Esophagus (tissue), 2 donors: Measurements from ENCODE around the gene TMEM81. TPM values are rescaled to one million over a fixed set of nuclear protein-coding genes. Genes with fewer than 3 reads are reported as not detected.

Source experiments
- H3K27ac ChIP-seq, 2 donors: one replicate each; pipeline ENCODE4 v1.5.1; 2013; ENCODE audit warnings: low read depth in 2 of 2, mild to moderate bottlenecking in 2 of 2, inconsistent platforms in 1 of 2, low read length in 1 of 2, moderate library complexity in 1 of 2
- H3K27me3 ChIP-seq, 2 donors: one replicate each; pipeline ENCODE4 v1.6.1; 2013; ENCODE audit warnings: low read length in 2 of 2, control low read depth in 1 of 2, mild to moderate bottlenecking in 1 of 2; ENCODE audit not compliant: insufficient read depth in 2 of 2, control insufficient read depth in 1 of 2
- H3K36me3 ChIP-seq, 2 donors: one replicate each; pipeline ENCODE4 v1.6.1; 2013; ENCODE audit warnings: low read length in 1 of 2; ENCODE audit not compliant: control insufficient read depth in 2 of 2, insufficient read depth in 2 of 2
- H3K4me1 ChIP-seq, 2 donors: one replicate each; pipeline ENCODE4 v1.6.1; 2013; ENCODE audit warnings: low read length in 1 of 2; ENCODE audit not compliant: control insufficient read depth in 2 of 2, insufficient read depth in 2 of 2
- H3K4me3 ChIP-seq, 2 donors: one replicate each; pipeline ENCODE4 v1.5.1; 2013; ENCODE audit warnings: low read length in 2 of 2, mild to moderate bottlenecking in 2 of 2, low read depth in 1 of 2, moderate library complexity in 1 of 2
- H3K9me3 ChIP-seq, 2 donors: one replicate each; pipeline ENCODE4 v1.6.1; 2013; ENCODE audit warnings: mild to moderate bottlenecking in 2 of 2, low read depth in 1 of 2, low read length in 1 of 2, moderate library complexity in 1 of 2; ENCODE audit not compliant: control insufficient read depth in 2 of 2, insufficient read depth in 1 of 2
- WGBS, 2 donors: extraction: QIAGEN DNeasy Blood & Tissue Kit; methylation state at CpG; one replicate each; pipeline ENCODE4 v1.1.7; 2013; 5-methylcytosine and 5-hydroxymethylcytosine counted together
- polyA plus RNA-seq, 2 donors: library from polyadenylated mRNA; stranded (reverse); fragments of 200-250 nt; gene quantifications; one replicate each; pipeline ENCODE4 v1.2.3, GENCODE V29; 2013
- donor health status: healthy with polysubstance abuse.
- donor health status: Bipolar disorder and iron deficiency.

Gene TMEM81
- polyA plus RNA-seq, 2 donors, result 1.0 to 1.8 TPM

GRCh38 chr1:205064301-205064700 is 20.0 kb downstream of the TMEM81 start:
- 87 to 88% methylated on average over 11 of the region's 11 CpGs for WGBS, 2 donors

GRCh38 chr1:205062895-205063294 is 21.4 kb downstream of the TMEM81 start:
- Histone ChIP-seq H3K27ac (no peak overlapping the region), H3K4me1 (no peaks in the 10 kb centered on the region), H3K9me3 (no peaks in the 10 kb centered on the region), H3K4me3 (no peak overlapping the region), H3K36me3 (no peaks in the 10 kb centered on the region), H3K27me3 (no peaks in the 10 kb centered on the region)
- 90 to 92% methylated on average over 3 of the region's 3 CpGs for WGBS, 2 donors

More at GRCh38 chr1:205064301-205064700, 20.0 kb downstream of the TMEM81 start:
- no peak overlapping the region for H3K27ac ChIP-seq
- H3K9me3 ChIP-seq, result no peaks in the 10 kb centered on the region
- no peaks in the 10 kb centered on the region for H3K4me1 ChIP-seq
- no peaks in the 10 kb centered on the region for H3K36me3 ChIP-seq
- H3K4me3 ChIP-seq, result no peak overlapping the region
- no peaks in the 10 kb centered on the region for H3K27me3 ChIP-seq

GRCh38 chr1:205062319-205062718 is 21.9 kb downstream of the TMEM81 start:
- no peaks in the 10 kb centered on the region for H3K9me3 ChIP-seq
- no peaks in the 10 kb centered on the region for H3K36me3 ChIP-seq
- H3K4me3 ChIP-seq, result no peak overlapping the region
- H3K27me3 ChIP-seq, result no peaks in the 10 kb centered on the region
- WGBS, 2 donors, result 89 to 90% methylated on average over 8 of the region's 8 CpGs
- H3K27ac ChIP-seq, result no peak overlapping the region
- H3K4me1 ChIP-seq, result no peaks in the 10 kb centered on the region

- Histone ChIP-seq H3K4me1 (no peaks in the 10 kb centered on the region), H3K27me3 (peaks cover 0 to under 1% of the 10 kb centered on the region in 2 donors), H3K36me3 (no peaks in the 10 kb centered on the region), H3K9me3 (no peaks in the 10 kb centered on the region), H3K4me3 (no peak overlapping the region), H3K27ac (no peak overlapping the region)
- 35 to 38% methylated on average over 13 of the region's 13 CpGs for WGBS, 2 donors
Measured at GRCh38 chr1:205061665-205062069, 22.6 kb downstream of the TMEM81 start.

- 74 to 81% methylated on average over 14 of the region's 14 CpGs for WGBS, 2 donors
- H3K9me3 ChIP-seq, result no peaks in the 10 kb centered on the region
- H3K36me3 ChIP-seq, result no peaks in the 10 kb centered on the region
Measured at GRCh38 chr1:205061227-205061626, 23.0 kb downstream of the TMEM81 start.

GRCh38 chr1:205060746-205061145 is 23.5 kb downstream of the TMEM81 start:
- H3K36me3 ChIP-seq, result no peaks in the 10 kb centered on the region
- peaks cover 0 to 2% of the 10 kb centered on the region in 2 donors for H3K27me3 ChIP-seq
- no peaks in the 10 kb centered on the region for H3K9me3 ChIP-seq
- H3K27ac ChIP-seq, result no peak overlapping the region
- H3K4me1 ChIP-seq, result no peaks in the 10 kb centered on the region
- WGBS, 2 donors, result 82 to 95% methylated on average over 8 to 10 of the region's 10 CpGs
- H3K4me3 ChIP-seq, result no peak overlapping the region

More at GRCh38 chr1:205061227-205061626, 23.0 kb downstream of the TMEM81 start:
- Histone ChIP-seq H3K4me1 (no peaks in the 10 kb centered on the region), H3K27me3 (peaks cover 0 to 2% of the 10 kb centered on the region in 2 donors), H3K4me3 (no peak overlapping the region), H3K27ac (no peak overlapping the region)

- Histone ChIP-seq H3K27ac (no peak overlapping the region), H3K36me3 (no peaks in the 10 kb centered on the region), H3K4me3 (no peak overlapping the region), H3K27me3 (peaks cover 0 to 2% of the 10 kb centered on the region in 2 donors), H3K9me3 (no peaks in the 10 kb centered on the region), H3K4me1 (no peaks in the 10 kb centered on the region)
- 88 to 94% methylated on average over 6 of the region's 6 CpGs for WGBS, 2 donors
Measured at GRCh38 chr1:205059660-205060059, 24.6 kb downstream of the TMEM81 start.

- H3K36me3 ChIP-seq, result no peaks in the 10 kb centered on the region
- H3K27ac ChIP-seq, result no peak overlapping the region
- peaks cover 0 to 2% of the 10 kb centered on the region in 2 donors for H3K27me3 ChIP-seq
- WGBS, 2 donors, result 93% methylated on average over 12 of the region's 12 CpGs
- H3K4me3 ChIP-seq, result no peak overlapping the region
- H3K4me1 ChIP-seq, result no peaks in the 10 kb centered on the region
- no peaks in the 10 kb centered on the region for H3K9me3 ChIP-seq
Measured at GRCh38 chr1:205058853-205059252, 25.4 kb downstream of the TMEM81 start.

GRCh38 chr1:205057808-205058575 is 26.3 kb downstream of the TMEM81 start:
- no peak overlapping the region for H3K4me3 ChIP-seq
- no peaks in the 10 kb centered on the region for H3K4me1 ChIP-seq
- no peaks in the 10 kb centered on the region for H3K36me3 ChIP-seq
- 87 to 91% methylated on average over 19 of the region's 19 CpGs for WGBS, 2 donors
- peaks cover 0 to 2% of the 10 kb centered on the region in 2 donors for H3K27me3 ChIP-seq
- no peaks in the 10 kb centered on the region for H3K9me3 ChIP-seq
- H3K27ac ChIP-seq, result no peak overlapping the region
